MM.1S (cell line): ENCODE results near the gene NDUFAF2.

ENCODE experiments used
- EZH2 ChIP-seq: fragments of 300-600 bp; sonication (generic); optimal IDR thresholded peaks from 2 replicates; pipeline ENCODE3; 2017; ENCODE audit warnings: low read depth, mild to moderate bottlenecking, antibody characterized with exemption, low read length, mixed read lengths
- EZH2phosphoT487 ChIP-seq: fragments of 300-600 bp; sonication (generic); IDR thresholded peaks from 2 replicates; pipeline ENCODE4 v1.6.1; 2018; ENCODE audit warnings: antibody characterized with exemption, low read length
- TF ChIP-seq, protein P1 (sequence below): fragments of 300-600 bp; sonication (generic); IDR thresholded peaks from 2 replicates; pipeline ENCODE4 v1.5.1; 2016; ENCODE audit warnings: antibody characterized with exemption, low read length, mixed read lengths

DNA sequence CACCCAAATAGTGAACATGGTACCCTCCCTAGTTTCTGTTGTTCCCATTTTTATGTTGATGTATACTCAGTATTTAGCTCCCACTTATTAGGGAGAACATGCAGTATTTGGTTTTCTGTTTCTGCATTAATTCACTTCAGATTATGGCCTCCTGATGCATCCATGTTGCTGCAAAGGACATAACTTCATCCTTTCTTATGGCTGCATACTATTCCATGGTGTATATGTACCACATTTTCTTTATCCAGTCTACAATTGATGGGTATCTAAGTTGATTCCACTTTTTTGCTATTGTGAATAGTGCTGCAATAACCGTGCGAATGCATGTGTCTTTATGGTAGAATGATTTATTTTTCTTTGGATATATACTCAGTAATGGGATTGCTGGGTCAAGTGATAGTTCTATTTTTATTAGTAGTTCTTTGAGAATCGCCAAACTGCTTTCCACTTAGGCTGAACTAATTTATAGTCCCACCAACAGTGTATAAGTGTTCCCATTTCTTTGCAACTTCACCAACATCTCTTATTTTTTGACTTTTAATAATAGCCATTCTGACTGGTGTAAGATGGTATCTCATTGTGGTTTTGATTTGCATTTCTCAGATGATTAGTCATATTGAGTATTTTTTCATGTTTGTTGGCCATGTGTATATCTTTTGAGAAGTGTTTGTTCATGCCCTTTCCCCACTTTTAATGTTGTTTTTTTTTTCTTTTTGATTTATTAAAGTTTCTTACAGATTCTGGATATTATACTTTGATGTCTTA is 137.7 kb downstream of the NDUFAF2 start:
- TF ChIP-seq, protein P1, sequence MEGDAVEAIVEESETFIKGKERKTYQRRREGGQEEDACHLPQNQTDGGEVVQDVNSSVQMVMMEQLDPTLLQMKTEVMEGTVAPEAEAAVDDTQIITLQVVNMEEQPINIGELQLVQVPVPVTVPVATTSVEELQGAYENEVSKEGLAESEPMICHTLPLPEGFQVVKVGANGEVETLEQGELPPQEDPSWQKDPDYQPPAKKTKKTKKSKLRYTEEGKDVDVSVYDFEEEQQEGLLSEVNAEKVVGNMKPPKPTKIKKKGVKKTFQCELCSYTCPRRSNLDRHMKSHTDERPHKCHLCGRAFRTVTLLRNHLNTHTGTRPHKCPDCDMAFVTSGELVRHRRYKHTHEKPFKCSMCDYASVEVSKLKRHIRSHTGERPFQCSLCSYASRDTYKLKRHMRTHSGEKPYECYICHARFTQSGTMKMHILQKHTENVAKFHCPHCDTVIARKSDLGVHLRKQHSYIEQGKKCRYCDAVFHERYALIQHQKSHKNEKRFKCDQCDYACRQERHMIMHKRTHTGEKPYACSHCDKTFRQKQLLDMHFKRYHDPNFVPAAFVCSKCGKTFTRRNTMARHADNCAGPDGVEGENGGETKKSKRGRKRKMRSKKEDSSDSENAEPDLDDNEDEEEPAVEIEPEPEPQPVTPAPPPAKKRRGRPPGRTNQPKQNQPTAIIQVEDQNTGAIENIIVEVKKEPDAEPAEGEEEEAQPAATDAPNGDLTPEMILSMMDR, result no peak
- TF ChIP-seq EZH2phosphoT487, result no peak
- TF ChIP-seq EZH2, result no peak
